ENCODE measurements around the gene C3orf70. TPM values are rescaled to one million over a fixed set of nuclear protein-coding genes. Genes with fewer than 3 reads are reported as not detected.
A peak's percentile ranks its signal among the peaks of the same experiment; 100 is the strongest.

Gene C3orf70
- total and polyA plus RNA-seq, 12 donors = 0.75 to 2.2 (median 1.7) TPM

GRCh38 chr3:185076219-185076618 is 76.6 kb downstream of the C3orf70 start:
- Histone ChIP-seq H3K36me3 (peaks cover 0 to 13% (median 0%) of the 10 kb centered on the region in 9 donors), H3K4me1 (peaks cover 0 to 17% (median 3%) of the 10 kb centered on the region in 9 donors), H3K27ac (no peak overlapping the region), H3K9me3 (no peaks in the 10 kb centered on the region), H3K27me3 (no peaks in the 10 kb centered on the region), H3K4me3 (no peak overlapping the region)
- intact Hi-C loops (cut with DNase I) = no loop called here
- 80 to 91% methylated on average over 8 of the region's 8 CpGs for WGBS, 2 donors
- TF ChIP-seq CTCF (IDR thresholded peaks at IDR 0.05) = no peak
- no peak for ATAC-seq
- no peak for DNase-seq

DNA sequence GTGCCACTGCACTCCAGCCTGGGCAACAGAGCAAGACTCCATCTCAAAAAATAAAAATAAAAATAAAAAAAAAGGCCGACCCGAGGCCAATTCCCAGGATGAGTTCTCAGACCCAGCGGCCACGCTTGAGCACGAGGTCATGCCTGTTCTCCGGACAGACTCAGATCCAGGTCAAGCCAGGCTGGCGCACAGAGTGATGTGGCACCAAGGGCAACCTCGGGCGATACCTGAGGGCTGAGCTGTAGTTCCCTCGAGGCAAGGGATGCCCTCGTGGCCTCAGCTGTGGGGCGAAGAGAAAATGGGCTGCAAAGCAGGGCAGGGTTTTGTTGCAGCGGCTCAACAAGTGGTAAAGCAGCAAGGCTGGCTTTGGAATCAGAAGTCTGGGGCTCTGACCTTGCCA is 77.3 kb downstream of the C3orf70 start:
- H3K36me3 ChIP-seq = peaks cover 0 to 6% (median 0%) of the 10 kb centered on the region in 9 donors
- no peaks in the 10 kb centered on the region for H3K9me3 ChIP-seq
- intact Hi-C loops (cut with DNase I) = no loop called here
- DNase-seq = no peak
- H3K27ac ChIP-seq = no peak overlapping the region
- H3K4me1 ChIP-seq = peaks cover 0 to 22% (median 3%) of the 10 kb centered on the region in 9 donors
- no peaks in the 10 kb centered on the region for H3K27me3 ChIP-seq
- H3K4me3 ChIP-seq = no peak overlapping the region
- 94% methylated on average over 13 of the region's 13 CpGs for WGBS, 2 donors
- no peak for ATAC-seq
- TF ChIP-seq CTCF (IDR thresholded peaks at IDR 0.05) = no peak

- DNase-seq (no peak), ATAC-seq (no peak)
- intact Hi-C loops (cut with DNase I) = no loop called here
- no peak overlapping the region for H3K4me3 ChIP-seq
- WGBS, 2 donors = 52 to 63% methylated on average over 7 of the region's 7 CpGs
- TF ChIP-seq CTCF (IDR thresholded peaks at IDR 0.05) = peak in 3 of 9 donors; percentile 15 to 19 (median 17)
- no peak overlapping the region for H3K27ac ChIP-seq
- no peaks in the 10 kb centered on the region for H3K36me3 ChIP-seq
- no peaks in the 10 kb centered on the region for H3K9me3 ChIP-seq
- H3K27me3 ChIP-seq = no peaks in the 10 kb centered on the region
- H3K4me1 ChIP-seq = peaks cover 0 to 10% (median 0%) of the 10 kb centered on the region in 9 donors
Measured at GRCh38 chr3:185071287-185071800, 81.5 kb downstream of the C3orf70 start.

DNA sequence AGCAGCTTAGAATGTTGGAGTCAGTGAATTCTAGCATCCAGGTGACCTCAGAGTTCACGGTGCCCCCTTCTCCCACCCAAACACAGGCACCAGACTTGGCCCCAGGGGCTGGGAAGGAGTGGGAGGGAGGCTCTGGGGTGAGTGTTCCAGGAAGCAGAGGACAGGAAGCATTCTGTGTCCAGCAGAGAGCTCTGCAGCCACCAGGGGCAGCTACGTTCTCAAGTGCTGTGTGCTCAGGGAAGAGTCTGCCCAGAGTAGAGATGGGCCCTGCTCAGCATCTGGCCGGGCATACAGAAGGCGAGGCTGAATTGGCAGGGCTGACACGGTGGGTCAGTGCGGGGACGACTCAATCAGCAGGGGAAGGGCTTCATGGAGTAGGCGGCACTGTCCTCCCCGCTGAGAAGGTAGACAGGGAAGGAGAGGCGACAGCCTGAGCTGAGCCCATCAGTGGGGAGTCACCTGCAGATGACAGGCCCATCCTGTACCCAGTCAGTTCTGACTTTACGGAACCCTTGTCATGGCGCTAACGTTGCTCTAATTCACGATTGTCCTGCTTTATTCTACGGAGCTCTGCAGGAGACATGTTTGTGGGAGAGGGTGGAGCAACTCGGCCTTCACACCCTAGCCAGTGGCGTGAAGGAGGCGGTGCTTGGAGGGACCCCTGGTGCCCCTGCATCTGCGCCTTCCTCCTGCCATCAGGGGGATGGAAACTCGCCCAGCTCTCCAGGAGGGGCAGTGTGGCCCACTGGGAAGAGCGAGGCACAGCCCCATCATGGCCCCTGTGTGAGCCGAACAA is 82.2 kb downstream of the C3orf70 start:
- H3K4me1 ChIP-seq = peaks cover 0 to 10% (median 0%) of the 10 kb centered on the region in 9 donors
- no peaks in the 10 kb centered on the region for H3K9me3 ChIP-seq
- H3K4me3 ChIP-seq = no peak overlapping the region
- DNase-seq = no peak
- intact Hi-C loops (cut with DNase I) = no loop called here
- WGBS, 2 donors = 73 to 76% methylated on average over 22 of the region's 22 CpGs
- H3K27me3 ChIP-seq = no peaks in the 10 kb centered on the region
- peak in 5 of 9 donors; percentile 25 to 43 (median 36) for TF ChIP-seq CTCF (IDR thresholded peaks at IDR 0.05)
- peak in 7 of 8 donors; percentile 54 to 74 (median 66) for ATAC-seq
- H3K27ac ChIP-seq = no peak overlapping the region
- H3K36me3 ChIP-seq = no peaks in the 10 kb centered on the region
